UCSD-AML1 (cell line): ENCODE results near the gene ZNF217.
"Not testable (repeated sequence)": the region's sequence is repeated elsewhere in the genome, so short reads cannot be mapped to it uniquely, and the experiment has no call there.

Source experiments
- DNase-seq: peaks from one replicate; lab custom pipeline; 2025; ENCODE audit not compliant: unreplicated experiment; lab: John Stamatoyannopoulos, UW

ZNF217 gene

GRCh38 chr20:53584550-53584913 is 9.1 kb downstream of the ZNF217 start:
- DNase-seq = not testable (repeated sequence)

GRCh38 chr20:53583660-53584549 is 9.7 kb downstream of the ZNF217 start:
- DNase-seq = not testable (repeated sequence)

- DNase-seq = no peak
These were observed 10.9 kb downstream of the ZNF217 start for GRCh38 chr20:53582574-53583351.

GRCh38 chr20:53582251-53582570 is 11.4 kb downstream of the ZNF217 start:
- DNase-seq = no peak

GRCh38 chr20:53581444-53582250 is 12.0 kb downstream of the ZNF217 start:
- DNase-seq = no peak

GRCh38 chr20:53580376-53581111 is 13.1 kb downstream of the ZNF217 start:
- no peak for DNase-seq

GRCh38 chr20:53579581-53580375 is 13.9 kb downstream of the ZNF217 start:
- DNase-seq = no peak

- no peak for DNase-seq
These were observed 14.4 kb downstream of the ZNF217 start for GRCh38 chr20:53579266-53579580.

GRCh38 chr20:53578492-53579222 is 15.0 kb downstream of the ZNF217 start:
- DNase-seq = no peak

GRCh38 chr20:53576586-53577318 is 16.9 kb downstream of the ZNF217 start:
- no peak for DNase-seq

- no peak for DNase-seq
These were observed 17.5 kb downstream of the ZNF217 start for GRCh38 chr20:53576195-53576580.

- DNase-seq = no peak
These were observed 18.0 kb downstream of the ZNF217 start for GRCh38 chr20:53575481-53576194.

GRCh38 chr20:53574819-53575218 is 18.8 kb downstream of the ZNF217 start:
- no peak for DNase-seq

GRCh38 chr20:53574259-53574789 is 19.3 kb downstream of the ZNF217 start:
- DNase-seq = no peak

- no peak for DNase-seq
These were observed 21.9 kb downstream of the ZNF217 start for GRCh38 chr20:53571555-53572286.

GRCh38 chr20:53570446-53571276 is 23.0 kb downstream of the ZNF217 start:
- DNase-seq = no peak
